CD14-positive monocyte (primary cell): Measurements from ENCODE around the gene CTDNEP1. TPM values are rescaled to one million over a fixed set of nuclear protein-coding genes. Genes with fewer than 3 reads are reported as not detected.
A peak's percentile ranks its signal among the peaks of the same experiment; 100 is the strongest.

Experiments used
- DNase-seq, 3 donors: peaks; one replicate each; pipeline ENCODE4 v3.0.0-alpha.2; 2011 to 2022
- H2AFZ ChIP-seq: 2 replicates; pipeline ENCODE4 v1.6.0; 2012; ENCODE audit warnings: mild to moderate bottlenecking, low read depth, low read length, inconsistent platforms; ENCODE audit not compliant: insufficient read depth, poor library complexity, severe bottlenecking
- H3K27ac ChIP-seq, 2 donors: 1 replicate in 1 of 2; 2 replicates in 1 of 2; pipeline ENCODE4 v1.5.1; 2012 to 2013; ENCODE audit warnings: low read length in 2 of 2, control low read depth in 1 of 2, inconsistent platforms in 1 of 2, low read depth in 1 of 2, mild to moderate bottlenecking in 1 of 2
- H3K27me3 ChIP-seq, 2 donors: one replicate each; pipeline versions ENCODE4 v1.6.0 to v1.6.1; 2011 to 2013; ENCODE audit warnings: low read length in 2 of 2; ENCODE audit not compliant: control insufficient read depth in 2 of 2, insufficient read depth in 2 of 2
- H3K36me3 ChIP-seq, 2 donors: replicated peaks in 1 of 2; 1 replicate in 1 of 2; 2 replicates in 1 of 2; pipeline versions ENCODE4 v1.5.1 to v1.6.1; 2012 to 2013; ENCODE audit warnings: low read length in 2 of 2, control low read depth in 1 of 2, inconsistent platforms in 1 of 2, mild to moderate bottlenecking in 1 of 2; ENCODE audit not compliant: insufficient read depth in 2 of 2, control insufficient read depth in 1 of 2
- H3K4me1 ChIP-seq, 2 donors: 1 replicate in 1 of 2; 2 replicates in 1 of 2; pipeline versions ENCODE4 v1.5.1 to v1.6.1; 2012 to 2013; ENCODE audit warnings: low read length in 2 of 2, control low read depth in 1 of 2, inconsistent platforms in 1 of 2, mild to moderate bottlenecking in 1 of 2, moderate library complexity in 1 of 2; ENCODE audit not compliant: insufficient read depth in 2 of 2, control insufficient read depth in 1 of 2
- H3K4me2 ChIP-seq: replicated peaks from 2 replicates; pipeline ENCODE3; 2012; ENCODE audit warnings: low read length, moderate library complexity, mild to moderate bottlenecking; ENCODE audit not compliant: poor library complexity, severe bottlenecking; ENCODE audit errors: extremely low read depth
- H3K4me3 ChIP-seq, 3 experiments: fragments of 200-600 bp in 1 of 3; sonication (generic) in 1 of 3; replicated peaks in 1 of 3; 1 replicate in 2 of 3; 2 replicates in 1 of 3; pipeline ENCODE4 v1.5.1; 2011 to 2013; ENCODE audit warnings: low read length in 3 of 3, mild to moderate bottlenecking in 3 of 3, control low read depth in 2 of 3, low read depth in 2 of 3, inconsistent platforms in 1 of 3, moderate library complexity in 1 of 3
- H3K79me2 ChIP-seq: 2 replicates; pipeline ENCODE4 v1.6.0; 2012; ENCODE audit warnings: mild to moderate bottlenecking, control low read depth, inconsistent platforms, low read length, moderate library complexity; ENCODE audit not compliant: insufficient read depth
- H3K9ac ChIP-seq: 2 replicates; pipeline ENCODE4 v1.6.0; 2017; ENCODE audit warnings: low read length, mild to moderate bottlenecking; ENCODE audit not compliant: insufficient read depth, poor library complexity, severe bottlenecking
- H3K9me3 ChIP-seq, 2 donors: replicated peaks in 1 of 2; 1 replicate in 1 of 2; 2 replicates in 1 of 2; pipeline versions ENCODE4 v1.5.1 to v1.6.1; 2012 to 2013; ENCODE audit warnings: low read length in 2 of 2, control low read depth in 1 of 2; ENCODE audit not compliant: control insufficient read depth in 1 of 2, insufficient read depth in 1 of 2
- H4K20me1 ChIP-seq: 2 replicates; pipeline ENCODE4 v1.6.0; 2012; ENCODE audit warnings: mild to moderate bottlenecking, low read length, control low read depth, moderate library complexity; ENCODE audit not compliant: insufficient read depth
- H3K27ac Mint-ChIP-seq, 7 donors: one replicate each; pipeline ENCODE4 v1.8.0; 2020; ENCODE audit warnings: mild to moderate bottlenecking in 7 of 7, mixed read lengths in 7 of 7, moderate library complexity in 6 of 7, inconsistent platforms in 2 of 7
- H3K27me3 Mint-ChIP-seq, 3 donors: one replicate each; pipeline ENCODE4 v1.8.0; 2021 to 2022; ENCODE audit warnings: low read depth in 3 of 3, mild to moderate bottlenecking in 3 of 3, mixed read lengths in 3 of 3, moderate library complexity in 3 of 3, inconsistent platforms in 1 of 3
- H3K36me3 Mint-ChIP-seq, 2 donors: one replicate each; pipeline ENCODE4 v1.8.0; 2020; ENCODE audit warnings: mixed read lengths in 2 of 2, inconsistent platforms in 1 of 2, mild to moderate bottlenecking in 1 of 2
- H3K4me1 Mint-ChIP-seq: one replicate; pipeline ENCODE4 v1.8.0; 2020; ENCODE audit warnings: mild to moderate bottlenecking, mixed read lengths
- H3K4me3 Mint-ChIP-seq, 2 donors: one replicate each; pipeline ENCODE4 v1.8.0; 2020; ENCODE audit warnings: mild to moderate bottlenecking in 2 of 2, mixed read lengths in 2 of 2, moderate library complexity in 1 of 2
- H3K9me3 Mint-ChIP-seq, 7 donors: one replicate each; pipeline ENCODE4 v1.8.0; 2020 to 2022; ENCODE audit warnings: mixed read lengths in 7 of 7, mild to moderate bottlenecking in 6 of 7, moderate library complexity in 6 of 7, inconsistent platforms in 2 of 7
- CTCF ChIP-seq: fragments of 200-600 bp; IDR thresholded peaks from one replicate; pipeline ENCODE4 v1.8.0; 2022; ENCODE audit warnings: antibody characterized with exemption, mild to moderate bottlenecking
- WGBS: methylation state at CpG from one replicate; pipeline ENCODE4 v1.1.5; 2013; ENCODE audit warnings: missing lambda C conversion rate; ENCODE audit not compliant: insufficient coverage; 5-methylcytosine and 5-hydroxymethylcytosine counted together
- intact Hi-C, 2 donors: fragments of 100-400 bp; cut with micrococcal nuclease; formaldehyde crosslinking; loops; one replicate each; pipeline versions ENCODE4 v1.15.0 to v1.15.1; 2023
- polyA plus RNA-seq, 3 donors: library from polyadenylated mRNA; depleted of rRNA in 1 of 3; unstranded in 2 of 3; stranded (reverse) in 1 of 3; fragments of 300-500 nt in 2 of 3; fragments of >200 nt in 1 of 3; fragmentation: Illumina TruSeq in 2 of 3; gene quantifications; 1 replicate in 2 of 3; 2 replicates in 1 of 3; pipeline ENCODE4 v1.2.3, GENCODE V29; 2012 to 2021

The CTDNEP1 gene
- polyA plus RNA-seq, 3 donors: 29.5 to 198 (median 38.3) TPM

- no peak for TF ChIP-seq CTCF
- H3K9me3 ChIP-seq: no peaks in the 10 kb centered on the region
Observed at GRCh38 chr17:7249214-7249613, 2.3 kb downstream of the CTDNEP1 start.

GRCh38 chr17:7248796-7249195 is 2.7 kb downstream of the CTDNEP1 start:
- WGBS: 90% methylated on average over 2 of the region's 4 CpGs
- H3K4me3 Mint-ChIP-seq: no peak overlapping the region

More at GRCh38 chr17:7249214-7249613, 2.3 kb downstream of the CTDNEP1 start:
- Histone ChIP-seq H3K4me3 (no peak overlapping the region), H3K27me3 (no peaks in the 10 kb centered on the region), H3K4me2 (no peak overlapping the region), H2AFZ (no peak overlapping the region), H4K20me1 (peaks cover 5% of the 10 kb centered on the region), H3K27ac (peak overlapping the region in 1 of 2 donors; percentile 9), H3K9ac (no peak overlapping the region), H3K79me2 (peaks cover 76% of the 10 kb centered on the region), H3K36me3 (peaks cover 26 to 27% of the 10 kb centered on the region in 2 donors), H3K4me1 (peaks cover 31 to 36% of the 10 kb centered on the region in 2 donors)
- Mint-ChIP-seq H3K4me1 (peaks cover 34% of the 10 kb centered on the region), H3K4me3 (peak overlapping the region in 1 of 2 donors; percentile 62), H3K36me3 (peaks cover 28 to 38% of the 10 kb centered on the region in 2 donors), H3K27ac (peak overlapping the region in 5 of 7 donors; percentile 4 to 95 (median 95)), H3K9me3 (no peaks in the 10 kb centered on the region), H3K27me3 (no peaks in the 10 kb centered on the region)
- 99% methylated on average over 5 of the region's 6 CpGs for WGBS
- DNase-seq: no peak
- intact Hi-C loops: no loop called here

More at GRCh38 chr17:7248796-7249195, 2.7 kb downstream of the CTDNEP1 start:
- Mint-ChIP-seq H3K9me3 (no peaks in the 10 kb centered on the region), H3K27ac (peak overlapping the region in 3 of 7 donors; percentile 4 to 95 (median 46)), H3K27me3 (no peaks in the 10 kb centered on the region), H3K4me1 (peaks cover 35% of the 10 kb centered on the region), H3K36me3 (peaks cover 26 to 40% of the 10 kb centered on the region in 2 donors)
- Histone ChIP-seq H2AFZ (no peak overlapping the region), H3K27me3 (no peaks in the 10 kb centered on the region), H3K36me3 (peaks cover 28 to 30% of the 10 kb centered on the region in 2 donors), H3K9me3 (no peaks in the 10 kb centered on the region), H3K4me3 (no peak overlapping the region), H3K27ac (peak overlapping the region in 1 of 2 donors; percentile 9), H3K4me1 (peaks cover 31 to 36% of the 10 kb centered on the region in 2 donors), H3K4me2 (no peak overlapping the region), H3K79me2 (peaks cover 75% of the 10 kb centered on the region), H3K9ac (no peak overlapping the region), H4K20me1 (peaks cover 5% of the 10 kb centered on the region)
- intact Hi-C loops: no loop called here
- no peak for TF ChIP-seq CTCF
- DNase-seq: no peak
